Mesenchymal stem cell (in vitro differentiated cells and primary cell): ENCODE results near the gene DHX34.

Experiments
- DNase-seq: peaks from one replicate; pipeline ENCODE4 v3.0.0-alpha.2; 2013
- H2AFZ ChIP-seq: one replicate; pipeline ENCODE4 v1.6.1; 2013; ENCODE audit warnings: low read depth, mild to moderate bottlenecking, control low read depth, inconsistent platforms, low read length, moderate library complexity
- H2AK5ac ChIP-seq: 2 replicates; pipeline ENCODE4 v1.6.1; 2013; ENCODE audit warnings: low read length, moderate library complexity, mild to moderate bottlenecking, inconsistent platforms; ENCODE audit not compliant: severe bottlenecking
- H2BK120ac ChIP-seq: one replicate; pipeline ENCODE4 v1.6.1; 2013; ENCODE audit warnings: low read depth, mild to moderate bottlenecking, inconsistent platforms, low read length, moderate library complexity
- H2BK12ac ChIP-seq, 2 experiments: one replicate each; pipeline ENCODE4 v1.6.1; 2013; ENCODE audit warnings: inconsistent platforms in 2 of 2, low read length in 2 of 2, mild to moderate bottlenecking in 2 of 2, moderate library complexity in 2 of 2, control low read depth in 1 of 2
- H2BK15ac ChIP-seq: one replicate; pipeline ENCODE4 v1.6.1; 2013; ENCODE audit warnings: mild to moderate bottlenecking, low read depth, inconsistent platforms; ENCODE audit not compliant: poor library complexity, severe bottlenecking
- H2BK5ac ChIP-seq: 2 replicates; pipeline ENCODE4 v1.6.1; 2013; ENCODE audit warnings: low read depth, mild to moderate bottlenecking, low read length, control low read depth, inconsistent platforms; ENCODE audit not compliant: poor library complexity, severe bottlenecking
- H3K14ac ChIP-seq, 2 experiments: one replicate each; pipeline ENCODE4 v1.6.1; 2013; ENCODE audit warnings: inconsistent platforms in 2 of 2, low read length in 2 of 2, control low read depth in 1 of 2, mild to moderate bottlenecking in 1 of 2, moderate library complexity in 1 of 2
- H3K18ac ChIP-seq, 2 experiments: one replicate each; pipeline ENCODE4 v1.6.1; 2013; ENCODE audit warnings: inconsistent platforms in 2 of 2, low read length in 2 of 2, control low read depth in 1 of 2, low read depth in 1 of 2, mild to moderate bottlenecking in 1 of 2
- H3K23ac ChIP-seq, 2 experiments: one replicate each; pipeline ENCODE4 v1.6.1; 2013; ENCODE audit warnings: inconsistent platforms in 2 of 2, low read length in 2 of 2, mild to moderate bottlenecking in 2 of 2, moderate library complexity in 2 of 2, control low read depth in 1 of 2
- H3K27ac ChIP-seq: 2 replicates; pipeline ENCODE4 v1.5.1; 2013; ENCODE audit warnings: mild to moderate bottlenecking, moderate library complexity, low read length, control low read depth, inconsistent platforms; ENCODE audit not compliant: poor library complexity, severe bottlenecking
- H3K27me3 ChIP-seq, 2 experiments: 2 replicates each; pipeline versions ENCODE4 v1.6.1 to v1.7.0; 2013; ENCODE audit warnings: low read length in 2 of 2, mild to moderate bottlenecking in 2 of 2, moderate library complexity in 2 of 2, control low read depth in 1 of 2, inconsistent platforms in 1 of 2; ENCODE audit not compliant: control insufficient read depth in 1 of 2, insufficient read depth in 1 of 2
- H3K36me3 ChIP-seq, 2 experiments: 2 replicates each; pipeline versions ENCODE4 v1.6.1 to v1.7.0; 2013; ENCODE audit warnings: low read length in 2 of 2, control low read depth in 1 of 2, inconsistent platforms in 1 of 2, low read depth in 1 of 2, mild to moderate bottlenecking in 1 of 2; ENCODE audit not compliant: insufficient read depth in 2 of 2, control insufficient read depth in 1 of 2
- H3K4ac ChIP-seq, 2 experiments: one replicate each; pipeline ENCODE4 v1.6.1; 2013; ENCODE audit warnings: inconsistent platforms in 2 of 2, low read length in 2 of 2, mild to moderate bottlenecking in 2 of 2, moderate library complexity in 2 of 2, control low read depth in 1 of 2, low read depth in 1 of 2
- H3K4me1 ChIP-seq: 2 replicates; pipeline ENCODE4 v1.6.1; 2013; ENCODE audit warnings: low read depth, low read length, control low read depth; ENCODE audit not compliant: control insufficient read depth, insufficient read depth
- H3K4me2 ChIP-seq: 2 replicates; pipeline ENCODE4 v1.6.1; 2013; ENCODE audit warnings: low read length, mild to moderate bottlenecking, inconsistent platforms; ENCODE audit not compliant: poor library complexity, severe bottlenecking
- H3K4me3 ChIP-seq, 2 experiments: 2 replicates each; pipeline versions ENCODE4 v1.5.1 to v1.7.0; 2013; ENCODE audit warnings: low read length in 2 of 2, mild to moderate bottlenecking in 2 of 2, control low read depth in 1 of 2, low read depth in 1 of 2; ENCODE audit not compliant: insufficient read depth in 1 of 2
- H3K79me1 ChIP-seq: replicated peaks from 2 replicates; pipeline ENCODE4 v1.6.1; 2013; ENCODE audit warnings: mild to moderate bottlenecking, control low read depth, low read length, inconsistent platforms; ENCODE audit not compliant: poor library complexity, severe bottlenecking
- H3K9ac ChIP-seq: 2 replicates; pipeline ENCODE4 v1.7.0; 2013; ENCODE audit warnings: mild to moderate bottlenecking, low read length, moderate library complexity
- H3K9me3 ChIP-seq: 2 replicates; pipeline ENCODE4 v1.7.0; 2013; ENCODE audit warnings: mild to moderate bottlenecking, low read length; ENCODE audit not compliant: control insufficient read depth
- H4K8ac ChIP-seq: one replicate; pipeline ENCODE4 v1.6.1; 2013; ENCODE audit warnings: inconsistent platforms, mild to moderate bottlenecking, low read length, moderate library complexity
- H4K91ac ChIP-seq: one replicate; pipeline ENCODE4 v1.6.1; 2013; ENCODE audit warnings: mild to moderate bottlenecking, low read length, inconsistent platforms
- WGBS: methylation state at CpG from one replicate; pipeline ENCODE4 v1.1.7; 2013; ENCODE audit warnings: mixed read lengths; 5-methylcytosine and 5-hydroxymethylcytosine counted together

The DHX34 gene

DNA sequence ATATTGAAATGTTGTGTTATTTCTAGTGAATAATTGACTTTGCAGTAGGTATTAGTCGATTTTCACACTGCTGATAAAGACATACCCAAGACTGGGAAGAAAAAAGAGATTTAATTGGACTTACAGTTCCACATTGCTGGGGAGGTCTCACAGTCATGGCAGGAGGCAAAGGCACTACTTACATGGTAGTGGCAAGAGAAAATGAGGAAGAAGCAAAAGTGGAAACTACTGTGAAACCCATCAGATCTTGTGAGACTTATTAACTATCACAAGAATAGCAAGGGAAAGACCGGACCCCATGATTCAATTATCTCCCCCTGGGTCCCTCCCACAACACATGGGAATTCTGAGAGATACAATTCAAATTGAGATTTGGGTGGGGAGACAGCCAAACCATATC is 27.1 kb upstream of the DHX34 start:
- no peak overlapping the region for H3K14ac ChIP-seq
- no peak overlapping the region for H4K8ac ChIP-seq
- no peak overlapping the region for H3K27ac ChIP-seq
- no peak overlapping the region for H2AFZ ChIP-seq
- no peak overlapping the region for H2BK5ac ChIP-seq
- 63% methylated on average over 1 of the region's 2 CpGs for WGBS
- H3K79me1 ChIP-seq, result no peaks in the 10 kb centered on the region
- H2BK15ac ChIP-seq, result no peak overlapping the region
- H3K4ac ChIP-seq, result no peak overlapping the region
- no peak overlapping the region for H3K18ac ChIP-seq
- no peaks in the 10 kb centered on the region for H3K9me3 ChIP-seq
- H3K4me2 ChIP-seq, result no peak overlapping the region
- H4K91ac ChIP-seq, result no peak overlapping the region
- H3K9ac ChIP-seq, result no peak overlapping the region
- no peak overlapping the region for H2BK120ac ChIP-seq
- H3K23ac ChIP-seq, result no peak overlapping the region
- H2BK12ac ChIP-seq, result no peak overlapping the region
- peaks cover 9 to 24% of the 10 kb centered on the region in 2 experiments for H3K27me3 ChIP-seq
- no peak for DNase-seq
- no peaks in the 10 kb centered on the region for H3K4me1 ChIP-seq
- no peak overlapping the region for H3K4me3 ChIP-seq
- H2AK5ac ChIP-seq, result no peak overlapping the region
- H3K36me3 ChIP-seq, result no peaks in the 10 kb centered on the region

- H3K4me1 ChIP-seq, result no peaks in the 10 kb centered on the region
- no peak overlapping the region for H2AK5ac ChIP-seq
- H3K18ac ChIP-seq, result no peak overlapping the region
- no peak overlapping the region for H3K14ac ChIP-seq
- no peak overlapping the region for H2BK5ac ChIP-seq
- H3K23ac ChIP-seq, result no peak overlapping the region
- H2BK12ac ChIP-seq, result no peak overlapping the region
- H2BK120ac ChIP-seq, result no peak overlapping the region
- 88% methylated on average over 8 of the region's 8 CpGs for WGBS
- H3K27me3 ChIP-seq, result peaks cover 9 to 24% of the 10 kb centered on the region in 2 experiments
- no peaks in the 10 kb centered on the region for H3K36me3 ChIP-seq
- H3K4me2 ChIP-seq, result no peak overlapping the region
- no peaks in the 10 kb centered on the region for H3K79me1 ChIP-seq
- no peak overlapping the region for H2BK15ac ChIP-seq
- H3K4me3 ChIP-seq, result no peak overlapping the region
- no peaks in the 10 kb centered on the region for H3K9me3 ChIP-seq
- DNase-seq, result no peak
- no peak overlapping the region for H3K9ac ChIP-seq
- H2AFZ ChIP-seq, result no peak overlapping the region
- no peak overlapping the region for H4K91ac ChIP-seq
- no peak overlapping the region for H3K27ac ChIP-seq
- no peak overlapping the region for H3K4ac ChIP-seq
- no peak overlapping the region for H4K8ac ChIP-seq
These were observed 25.7 kb upstream of the DHX34 start for GRCh38 chr19:47323409-47323808.

DNA sequence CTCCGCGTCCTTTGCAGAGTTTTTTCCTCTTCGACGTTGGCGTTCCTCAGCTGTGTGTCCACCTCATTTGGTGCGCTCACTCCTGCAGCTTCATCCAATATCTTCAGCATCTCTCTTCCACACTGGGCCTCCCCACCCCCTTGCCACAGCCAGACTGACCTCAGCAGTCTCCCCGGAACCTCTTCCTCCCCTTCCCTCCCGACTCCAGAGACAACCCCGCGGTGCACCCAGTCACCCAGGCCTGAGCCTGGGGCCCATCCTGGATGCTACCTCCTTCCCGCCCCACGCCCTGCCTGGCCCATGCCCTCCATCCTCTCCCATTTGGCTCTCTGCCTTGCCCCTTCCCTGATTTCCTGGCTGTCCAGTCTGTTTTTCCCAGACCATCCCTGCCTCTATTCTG is 25.2 kb upstream of the DHX34 start:
- H2BK12ac ChIP-seq, result peak overlapping the region in 1 of 2 experiments; percentile 31
- no peak overlapping the region for H3K4me3 ChIP-seq
- H3K36me3 ChIP-seq, result no peaks in the 10 kb centered on the region
- no peaks in the 10 kb centered on the region for H3K79me1 ChIP-seq
- H3K4me2 ChIP-seq, result no peak overlapping the region
- H3K27ac ChIP-seq, result no peak overlapping the region
- WGBS, result 91% methylated on average over 12 of the region's 12 CpGs
- no peak overlapping the region for H2AFZ ChIP-seq
- no peak overlapping the region for H4K91ac ChIP-seq
- no peak overlapping the region for H4K8ac ChIP-seq
- H3K14ac ChIP-seq, result peak overlapping the region in 1 of 2 experiments; percentile 55
- peaks cover 9 to 24% of the 10 kb centered on the region in 2 experiments for H3K27me3 ChIP-seq
- DNase-seq, result no peak
- no peak overlapping the region for H2BK120ac ChIP-seq
- H2BK5ac ChIP-seq, result no peak overlapping the region
- H3K9me3 ChIP-seq, result no peaks in the 10 kb centered on the region
- no peaks in the 10 kb centered on the region for H3K4me1 ChIP-seq
- H3K18ac ChIP-seq, result no peak overlapping the region
- H2BK15ac ChIP-seq, result no peak overlapping the region
- no peak overlapping the region for H3K4ac ChIP-seq
- H3K23ac ChIP-seq, result no peak overlapping the region
- H3K9ac ChIP-seq, result no peak overlapping the region
- no peak overlapping the region for H2AK5ac ChIP-seq

DNA sequence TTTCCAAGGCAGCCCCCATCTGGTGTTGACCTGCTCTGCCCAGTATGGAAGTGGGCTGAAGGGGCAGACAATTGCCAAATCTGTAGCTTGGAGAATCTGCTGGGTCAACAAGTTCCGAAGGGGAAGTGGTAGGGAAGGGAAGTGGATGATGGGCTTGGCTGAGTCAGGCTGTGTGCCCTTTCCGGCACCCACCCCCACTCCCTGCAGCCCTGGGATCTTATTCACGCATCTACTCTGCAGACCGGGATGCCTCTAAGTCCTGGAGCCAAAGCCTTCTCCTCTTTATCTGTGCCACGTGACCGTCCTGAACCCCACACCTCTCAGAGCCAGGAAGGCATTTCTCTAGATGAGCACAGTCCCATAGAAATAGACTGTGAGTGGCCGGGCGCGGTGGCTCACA is 24.6 kb upstream of the DHX34 start:
- H2BK120ac ChIP-seq, result no peak overlapping the region
- no peak overlapping the region for H2BK15ac ChIP-seq
- DNase-seq, result no peak
- H2AK5ac ChIP-seq, result no peak overlapping the region
- H3K36me3 ChIP-seq, result no peaks in the 10 kb centered on the region
- H4K91ac ChIP-seq, result no peak overlapping the region
- no peak overlapping the region for H2BK12ac ChIP-seq
- no peak overlapping the region for H3K4me2 ChIP-seq
- H3K79me1 ChIP-seq, result no peaks in the 10 kb centered on the region
- no peak overlapping the region for H3K14ac ChIP-seq
- no peak overlapping the region for H2AFZ ChIP-seq
- no peak overlapping the region for H3K9ac ChIP-seq
- H3K27ac ChIP-seq, result no peak overlapping the region
- H3K4ac ChIP-seq, result no peak overlapping the region
- H3K18ac ChIP-seq, result no peak overlapping the region
- H3K27me3 ChIP-seq, result peaks cover 9 to 24% of the 10 kb centered on the region in 2 experiments
- no peak overlapping the region for H4K8ac ChIP-seq
- H3K4me1 ChIP-seq, result no peaks in the 10 kb centered on the region
- WGBS, result 69% methylated on average over 8 of the region's 9 CpGs
- H3K23ac ChIP-seq, result no peak overlapping the region
- no peak overlapping the region for H3K4me3 ChIP-seq
- no peak overlapping the region for H2BK5ac ChIP-seq
- H3K9me3 ChIP-seq, result no peaks in the 10 kb centered on the region
